Left lobe of liver (tissue), 2 donors: Measurements from ENCODE around the gene AHI1. TPM values are rescaled to one million over a fixed set of nuclear protein-coding genes. Genes with fewer than 3 reads are reported as not detected.

Experiments
- ATAC-seq: fragments of 200-7000 bp; cut with Tn5 transposase; one replicate; pipeline ENCODE4 v1.9.1; 2020; ENCODE audit warnings: mild to moderate bottlenecking, moderate library complexity
- DNase-seq: peaks from one replicate; pipeline ENCODE4 v3.0.0-alpha.2; 2020; ENCODE audit warnings: low spot score
- total RNA-seq: library from RNA; stranded (reverse); gene quantifications from one replicate; pipeline ENCODE4 v1.2.1, GENCODE V29; 2021
- donor health status: DM: no; HTN: no; CAD: no; lungs with moderate emphysema.
- donor health status: DM: no; HTN: yes; CAD: no.

Gene AHI1
- 10.2 TPM for total RNA-seq

DNA sequence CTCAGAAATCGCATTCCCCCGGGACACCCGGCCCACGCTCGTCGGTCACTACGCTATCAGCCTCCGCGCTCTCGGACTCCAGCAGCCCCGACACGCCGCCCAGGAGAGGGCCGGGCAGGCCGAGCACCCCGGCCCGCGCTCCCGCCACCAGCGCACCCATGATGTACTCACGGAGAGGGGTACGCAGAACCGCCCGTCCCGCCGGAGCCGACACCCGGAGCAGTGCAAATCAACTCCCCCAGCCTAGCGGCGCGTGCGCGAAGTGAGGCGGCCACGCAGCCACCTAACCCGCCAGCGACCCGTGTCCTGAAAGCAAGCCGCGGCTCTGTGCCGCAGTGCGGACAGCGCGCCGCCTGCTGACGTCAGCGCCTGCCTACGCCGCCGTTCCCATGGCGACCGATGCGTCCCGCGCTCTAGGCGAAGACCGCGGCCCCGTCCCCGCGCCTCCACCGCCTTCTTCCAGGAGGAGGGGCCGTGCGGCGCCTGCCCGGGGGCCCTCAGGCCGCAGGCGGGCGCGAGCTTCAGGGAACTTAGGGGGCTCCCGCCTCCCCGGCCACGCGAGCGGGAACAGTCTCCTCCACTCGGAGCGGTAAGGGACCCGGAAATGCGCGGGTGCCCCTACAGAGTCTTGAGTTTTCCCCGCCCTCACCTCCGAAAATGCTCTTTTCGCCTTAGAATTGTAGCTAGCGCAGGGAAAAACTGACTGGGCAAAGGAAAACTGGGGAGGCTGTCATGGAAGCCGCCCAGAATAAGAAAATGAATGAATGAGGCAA lies at the start of gene AHI1:
TSS of gene AHI1 (minus strand) at position 329 of the 773 bp plus-strand sequence. CDS start 5,503 bp downstream, outside the sequence.
- ATAC-seq (peak; percentile 93), DNase-seq (peak; percentile 97)

- DNase-seq (no peak), ATAC-seq (peak; percentile 19)
Observed at GRCh38 chr6:135546680-135547418, 49.3 kb upstream of the AHI1 start.

DNA sequence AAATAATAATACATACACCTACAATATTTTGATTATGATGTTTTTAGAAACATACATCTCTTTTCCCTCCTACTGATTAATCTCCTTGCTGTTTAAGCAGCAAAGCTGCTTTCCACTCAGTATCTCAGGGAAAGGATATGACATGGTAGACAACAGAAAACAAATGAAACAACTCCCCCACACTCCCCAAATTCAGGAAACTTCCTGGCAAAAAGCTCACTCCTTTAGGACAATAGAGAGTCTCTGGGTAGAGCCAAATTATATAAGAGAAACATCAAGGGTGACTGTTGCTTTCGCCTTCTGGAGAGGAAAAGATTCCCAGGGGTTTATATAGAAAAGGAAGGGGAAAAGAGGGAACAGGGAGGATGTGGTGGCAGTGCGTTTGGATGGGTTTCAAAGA lies 48.7 kb upstream of the AHI1 start:
- ATAC-seq: no peak
- DNase-seq: no peak

- ATAC-seq (peak; percentile 72), DNase-seq (no peak)
Observed at GRCh38 chr6:135540207-135540840, 42.8 kb upstream of the AHI1 start.

DNA sequence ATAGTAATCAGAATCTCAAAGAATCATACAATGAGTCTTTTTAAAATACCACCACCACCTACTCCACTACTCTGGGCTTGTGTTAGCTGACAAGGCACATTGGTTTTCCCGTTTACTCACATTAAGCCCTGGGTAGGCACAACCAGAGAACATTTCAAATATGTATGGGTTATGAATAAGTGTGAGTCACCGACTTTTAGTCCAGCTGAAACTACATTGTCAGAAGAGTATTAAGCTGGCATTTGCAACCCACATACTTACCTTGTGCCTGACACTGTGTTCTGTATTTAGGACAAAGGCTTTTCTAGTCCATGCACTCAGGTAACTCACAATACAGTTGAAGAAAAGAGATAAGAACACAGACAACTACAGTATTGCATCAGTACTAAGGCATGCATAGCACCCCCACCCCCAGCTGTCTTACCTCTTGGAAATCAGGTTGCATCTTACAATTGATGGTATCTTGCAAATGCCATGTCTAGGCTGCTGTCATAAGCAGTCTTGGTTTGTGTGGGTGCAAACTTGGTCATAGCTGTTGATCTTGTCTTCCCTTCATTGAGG lies 40.3 kb upstream of the AHI1 start:
- no peak for ATAC-seq
- no peak for DNase-seq

DNA sequence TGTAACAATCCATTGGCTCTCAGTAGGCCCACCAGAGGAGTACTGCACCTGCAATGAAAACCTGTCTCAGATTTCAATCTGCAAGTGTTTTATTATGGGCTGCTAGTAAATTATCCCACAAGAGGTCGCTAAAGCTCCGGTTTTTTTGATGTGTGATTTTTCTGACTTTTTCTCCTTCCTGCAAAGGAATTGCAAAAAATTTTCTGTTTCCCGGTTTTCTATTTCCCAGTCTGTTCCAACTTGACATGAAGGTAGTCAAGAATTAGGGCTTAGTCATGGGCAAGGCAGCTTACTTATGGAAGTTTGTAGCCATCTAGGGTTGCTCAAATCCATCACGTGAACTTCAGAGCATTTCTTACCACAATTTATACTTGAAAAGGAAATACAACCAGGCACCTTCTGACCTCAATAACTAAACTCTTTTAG lies 38.5 kb upstream of the AHI1 start:
- DNase-seq: no peak
- peak; percentile 80 for ATAC-seq

DNA sequence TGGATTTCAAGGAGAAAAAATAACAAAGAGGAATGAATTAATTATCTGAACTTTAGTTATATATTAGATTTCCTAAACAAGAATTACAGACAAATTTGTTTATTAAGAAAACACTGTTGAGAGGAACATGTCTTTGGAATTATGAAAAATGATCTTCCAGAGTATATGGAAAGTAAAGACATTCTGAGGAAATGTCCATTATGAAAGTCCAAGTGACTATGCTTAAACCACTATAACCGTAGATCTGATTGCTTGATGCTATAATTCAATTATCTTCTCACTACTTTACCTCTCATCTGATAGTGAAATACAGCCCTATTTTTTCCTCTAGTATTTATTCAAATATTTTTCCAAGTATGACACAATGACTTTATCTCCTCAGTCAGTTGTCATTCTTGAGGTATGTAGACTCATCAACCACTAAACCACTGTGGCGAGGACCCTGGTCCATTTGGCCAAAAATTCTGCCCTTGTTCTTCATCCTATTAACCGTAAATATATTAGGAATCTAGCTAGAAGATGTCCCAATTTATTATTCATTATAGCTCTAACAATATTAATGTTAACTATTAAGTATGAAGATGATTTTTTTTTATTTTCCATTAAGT lies 37.3 kb upstream of the AHI1 start:
- no peak for DNase-seq
- ATAC-seq: no peak

DNA sequence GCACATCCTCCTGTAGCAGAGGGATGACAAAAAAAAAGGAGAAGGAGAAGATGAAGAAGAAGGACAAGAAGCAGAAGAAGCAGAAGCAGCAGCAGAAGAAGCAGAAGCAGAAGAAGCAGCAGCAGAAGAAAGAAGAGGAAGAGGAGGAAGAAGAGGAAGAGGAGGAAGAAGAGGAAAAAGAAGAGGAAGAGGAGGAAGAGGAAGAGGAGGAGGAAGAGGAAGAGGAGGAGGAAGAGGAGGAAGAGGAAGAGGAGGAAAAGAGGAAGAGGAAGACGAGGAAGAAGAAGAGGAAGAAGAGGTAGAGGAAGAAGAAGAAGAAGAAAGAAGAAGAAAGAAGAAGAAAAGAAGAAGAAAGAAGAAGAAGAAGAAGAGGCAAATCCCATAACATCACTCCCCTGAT lies 35.0 kb upstream of the AHI1 start:
- DNase-seq: no peak
- ATAC-seq: no peak

DNA sequence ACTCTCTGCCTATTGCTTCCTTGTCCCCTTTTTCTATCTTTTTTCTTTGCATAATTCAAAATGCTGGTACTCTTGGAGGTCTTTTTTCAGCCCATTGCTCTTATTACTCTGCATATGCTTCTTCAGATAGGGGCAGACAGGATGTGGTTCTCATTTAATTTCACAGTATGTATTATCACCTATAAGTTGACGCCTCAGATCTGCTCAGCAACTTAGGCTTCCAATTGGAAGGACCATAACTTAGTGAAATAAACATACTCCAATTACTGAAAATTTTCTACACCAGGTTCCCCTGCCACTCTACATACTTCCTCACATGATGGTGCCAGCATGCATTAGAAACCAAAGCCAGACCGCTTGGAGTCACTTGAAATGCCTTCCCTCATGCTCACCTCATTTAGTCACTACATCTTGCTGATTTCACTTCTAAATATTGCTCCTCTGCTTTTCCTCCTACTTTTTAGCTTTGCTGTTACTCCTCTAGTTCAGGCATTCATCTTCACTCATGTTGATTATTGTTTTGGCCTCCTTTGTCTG lies 34.5 kb upstream of the AHI1 start:
- DNase-seq: no peak
- ATAC-seq: no peak

- DNase-seq (no peak), ATAC-seq (no peak)
Observed at GRCh38 chr6:135530113-135530512, 32.6 kb upstream of the AHI1 start.

DNA sequence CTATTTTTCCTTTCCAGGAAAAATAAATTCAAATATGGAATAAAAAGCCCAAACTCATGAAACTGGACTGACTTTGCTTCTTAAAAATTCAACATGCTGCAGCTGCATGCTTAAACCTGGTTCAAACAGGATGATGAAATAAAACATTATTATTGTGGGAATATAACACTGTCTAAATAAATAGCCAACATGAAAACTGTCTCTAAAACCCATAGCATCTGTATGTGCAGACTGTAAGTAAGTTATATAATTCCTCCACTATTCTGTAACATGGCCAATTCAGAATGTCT lies 30.4 kb upstream of the AHI1 start:
- ATAC-seq (no peak), DNase-seq (no peak)

GRCh38 chr6:135527116-135527959 lies 29.8 kb upstream of the AHI1 start:
- DNase-seq (no peak), ATAC-seq (no peak)

- no peak for ATAC-seq
Observed at GRCh38 chr6:135525594-135525993, 28.1 kb upstream of the AHI1 start.

DNA sequence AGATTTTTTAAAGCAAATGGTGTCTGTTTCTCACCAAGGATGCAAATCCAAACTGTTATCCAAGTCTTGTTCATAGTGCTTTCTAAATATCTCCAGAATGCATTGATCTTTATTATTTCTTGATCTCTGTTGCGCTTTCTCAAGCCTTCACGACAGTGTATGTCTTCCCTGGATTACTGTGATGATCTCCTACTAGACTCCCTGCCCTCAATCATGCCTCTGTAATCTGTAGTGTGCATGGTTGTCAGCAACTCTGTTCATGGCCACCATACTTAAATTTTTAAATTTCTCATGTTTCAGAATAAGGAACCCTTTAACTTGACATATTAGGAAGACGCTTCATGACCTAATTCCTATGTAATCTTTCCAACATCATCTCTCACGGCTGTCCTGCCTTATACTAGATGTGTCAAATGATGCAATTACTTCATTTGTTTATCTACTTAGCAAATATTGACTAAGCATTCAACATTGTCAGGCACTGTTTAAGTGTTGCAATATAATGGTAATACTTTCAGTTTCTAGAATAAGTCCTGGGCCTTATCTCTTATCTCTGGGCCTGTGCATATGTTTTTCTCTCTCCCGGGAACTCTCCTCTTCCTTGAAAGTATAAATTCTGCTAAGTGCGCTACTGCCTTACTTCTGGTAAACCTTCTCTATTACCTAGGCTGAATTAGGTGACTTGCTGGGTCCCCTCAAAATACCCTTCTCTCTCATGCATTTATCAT lies 25.6 kb upstream of the AHI1 start:
- ATAC-seq (peak; percentile 85), DNase-seq (no peak)

More at GRCh38 chr6:135525594-135525993, 28.1 kb upstream of the AHI1 start:
- DNase-seq: no peak

DNA sequence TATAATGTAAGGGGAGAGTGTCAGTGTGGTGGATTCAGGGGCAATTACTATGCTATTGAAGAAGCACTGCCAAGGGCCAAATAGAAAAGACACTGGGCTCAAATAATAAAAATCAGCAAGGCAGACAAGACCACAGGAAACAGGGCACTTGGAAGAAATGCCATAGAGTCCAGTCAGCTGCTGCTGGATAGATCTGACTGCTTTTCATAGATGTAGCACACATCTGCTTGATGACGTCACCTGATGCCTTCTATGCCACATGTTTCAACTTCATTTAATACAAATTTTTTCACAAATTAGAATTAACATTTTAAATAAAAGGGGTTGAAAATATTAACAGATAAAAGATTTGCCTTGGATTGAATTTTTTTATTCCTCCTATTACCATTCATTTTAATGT lies 23.9 kb upstream of the AHI1 start:
- DNase-seq: no peak
- no peak for ATAC-seq

DNA sequence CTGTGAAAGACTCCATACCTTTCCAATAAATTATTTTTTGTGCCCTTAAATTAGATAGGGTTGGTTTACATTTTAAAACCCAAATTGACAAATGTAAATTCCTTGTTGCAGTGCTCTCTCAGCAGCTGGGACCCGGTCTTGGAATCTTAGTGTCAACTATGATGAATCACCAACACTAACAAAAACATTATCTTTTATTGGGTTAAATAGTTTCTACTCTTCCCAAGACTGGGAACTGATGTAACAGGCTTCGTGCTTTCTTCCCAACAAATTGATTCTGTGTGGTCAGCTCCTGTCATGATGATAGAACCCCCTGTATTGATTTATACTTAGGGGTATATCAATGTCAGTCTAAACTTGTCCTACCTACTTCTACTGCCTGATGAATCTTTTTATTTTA lies 23.2 kb upstream of the AHI1 start:
- no peak for DNase-seq

DNA sequence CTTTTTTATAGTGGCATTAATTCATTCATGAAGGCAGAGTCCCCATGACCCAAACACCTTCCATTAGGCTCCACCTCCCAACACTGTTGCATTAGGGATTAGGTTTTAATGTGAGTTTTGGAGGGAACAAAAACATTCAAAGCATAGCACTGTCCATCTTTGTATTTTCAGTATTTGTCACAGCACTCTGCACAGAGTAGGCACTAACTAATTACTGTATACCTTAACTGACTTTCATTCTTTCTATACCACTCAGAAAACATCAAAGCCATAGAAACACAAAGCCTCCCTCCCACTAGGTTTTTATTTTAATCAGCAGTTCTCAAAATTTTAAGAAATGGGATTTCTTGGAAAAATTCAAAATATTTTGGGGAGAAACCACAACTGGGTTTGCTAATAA lies 21.8 kb upstream of the AHI1 start:
- no peak for DNase-seq
- no peak for ATAC-seq

More for the DNA sequence above, 23.2 kb upstream of the AHI1 start:
- no peak for ATAC-seq

- ATAC-seq: no peak
- no peak for DNase-seq
Observed at GRCh38 chr6:135517527-135517926, 20.0 kb upstream of the AHI1 start.

GRCh38 chr6:135514706-135515105 lies 17.2 kb upstream of the AHI1 start:
- DNase-seq (no peak), ATAC-seq (no peak)
